Putamen (tissue), 1 donor: ENCODE data around the gene AURKA.
"Not testable (repeated sequence)": the region's sequence is repeated elsewhere in the genome, so short reads cannot be mapped to it uniquely, and the experiment has no call there.

Source experiments
- DNase-seq: peaks from one replicate; pipeline ENCODE4 v3.0.0-alpha.2; 2016; ENCODE audit warnings: low spot score

The AURKA gene

GRCh38 chr20:56391037-56391436, 978 bp downstream of the AURKA start:
- no peak for DNase-seq

- not testable (repeated sequence) for DNase-seq
Measured at GRCh38 chr20:56390396-56390795, 1.6 kb downstream of the AURKA start.

GRCh38 chr20:56389807-56390206, 2.2 kb downstream of the AURKA start:
- no peak for DNase-seq

GRCh38 chr20:56388882-56389281, 3.1 kb downstream of the AURKA start:
- no peak for DNase-seq

GRCh38 chr20:56386219-56386618, 5.8 kb downstream of the AURKA start:
- no peak for DNase-seq

GRCh38 chr20:56385130-56385529, 6.9 kb downstream of the AURKA start:
- no peak for DNase-seq

GRCh38 chr20:56383334-56383733, 8.7 kb downstream of the AURKA start:
- no peak for DNase-seq

- no peak for DNase-seq
Measured at GRCh38 chr20:56382696-56383095, 9.3 kb downstream of the AURKA start.

- DNase-seq = no peak
Measured at GRCh38 chr20:56381501-56381900, 10.5 kb downstream of the AURKA start.

- no peak for DNase-seq
Measured at GRCh38 chr20:56380375-56380774, 11.6 kb downstream of the AURKA start.

- no peak for DNase-seq
Measured at GRCh38 chr20:56378386-56378785, 13.6 kb downstream of the AURKA start.

GRCh38 chr20:56376331-56376730, 15.7 kb downstream of the AURKA start:
- DNase-seq = no peak

- no peak for DNase-seq
Measured at GRCh38 chr20:56373942-56374341, 18.1 kb downstream of the AURKA start.

GRCh38 chr20:56372850-56373249, 19.2 kb downstream of the AURKA start:
- no peak for DNase-seq

GRCh38 chr20:56371977-56372376, 20.0 kb downstream of the AURKA start:
- no peak for DNase-seq

GRCh38 chr20:56369179-56369578, 22.8 kb downstream of the AURKA start:
- no peak for DNase-seq

GRCh38 chr20:56368351-56369134, 23.5 kb downstream of the AURKA start:
- DNase-seq = peak; percentile 84

- DNase-seq = no peak
Measured at GRCh38 chr20:56363491-56363890, 28.5 kb downstream of the AURKA start.

GRCh38 chr20:56362833-56363413, 29.1 kb downstream of the AURKA start:
- no peak for DNase-seq

- DNase-seq = no peak
Measured at GRCh38 chr20:56361900-56362299, 30.1 kb downstream of the AURKA start.

GRCh38 chr20:56360908-56361205, 31.2 kb downstream of the AURKA start:
- no peak for DNase-seq

- DNase-seq = no peak
Measured at GRCh38 chr20:56360133-56360907, 31.7 kb downstream of the AURKA start.
